HG02938 (cell line): ENCODE results near the gene CDHR2.
A peak's percentile ranks its signal among the peaks of the same experiment; 100 is the strongest.
"Not testable (repeated sequence)": the region's sequence is repeated elsewhere in the genome, so short reads cannot be mapped to it uniquely, and the experiment has no call there.

ENCODE experiments used
- ATAC-seq: cut with Tn5 transposase; IDR thresholded peaks from one replicate; pipeline ENCODE4 v1.9.1; 2021; ENCODE audit warnings: mild to moderate bottlenecking, moderate library complexity; ENCODE audit not compliant: unreplicated experiment

CDHR2 gene

DNA sequence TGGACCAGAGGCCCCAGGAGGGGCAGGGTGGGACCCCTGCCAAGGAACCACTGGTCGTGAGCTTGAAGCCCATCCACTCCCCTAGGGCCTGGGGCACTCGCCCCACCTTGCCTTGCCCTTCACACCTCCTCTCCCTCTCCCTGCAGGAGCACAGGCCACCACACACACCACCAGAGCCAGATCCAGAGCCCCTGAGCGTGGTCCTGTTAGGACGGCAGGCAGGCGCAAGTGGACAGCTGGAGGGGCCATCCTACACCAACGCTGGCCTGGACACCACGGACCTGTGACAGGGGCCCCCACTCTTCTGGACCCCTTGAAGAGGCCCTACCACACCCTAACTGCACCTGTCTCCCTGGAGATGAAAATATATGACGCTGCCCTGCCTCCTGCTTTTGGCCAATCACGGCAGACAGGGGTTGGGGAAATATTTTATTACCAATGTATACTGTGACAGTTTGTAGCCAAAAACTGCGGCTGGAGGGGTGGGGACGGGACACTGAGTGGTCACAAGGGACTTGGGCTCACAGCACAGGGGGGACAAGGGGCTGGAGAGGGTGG lies 46.3 kb downstream of the CDHR2 start:
- no peak for ATAC-seq

DNA sequence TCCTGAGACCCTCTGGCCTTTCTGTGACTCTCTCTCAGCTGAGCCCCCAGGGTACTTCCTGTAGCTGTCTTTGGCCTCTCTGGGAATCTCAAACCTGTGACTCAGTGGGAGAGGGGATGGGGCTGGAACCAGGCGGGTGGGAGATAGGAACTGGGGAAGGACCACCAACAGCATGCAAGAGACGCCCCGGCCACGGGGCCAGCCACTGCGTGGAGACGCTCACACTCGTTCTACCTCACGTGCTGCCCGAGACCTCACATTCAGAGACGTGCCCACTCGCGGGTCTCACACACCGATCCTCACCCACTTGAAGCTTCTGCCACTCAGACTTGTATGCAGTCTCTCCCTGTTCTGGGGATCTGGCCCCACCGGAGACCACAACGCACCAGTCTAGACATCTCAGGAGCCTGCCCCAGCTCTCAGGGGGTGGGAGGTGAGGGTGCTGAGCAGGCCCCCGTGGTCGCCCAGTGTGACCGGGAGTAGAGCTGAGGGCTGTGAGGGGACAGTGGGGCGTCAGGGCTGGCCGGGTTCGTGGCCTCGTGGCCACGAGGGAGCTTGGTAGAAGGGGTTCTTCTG lies 47.0 kb downstream of the CDHR2 start:
- no peak for ATAC-seq

DNA sequence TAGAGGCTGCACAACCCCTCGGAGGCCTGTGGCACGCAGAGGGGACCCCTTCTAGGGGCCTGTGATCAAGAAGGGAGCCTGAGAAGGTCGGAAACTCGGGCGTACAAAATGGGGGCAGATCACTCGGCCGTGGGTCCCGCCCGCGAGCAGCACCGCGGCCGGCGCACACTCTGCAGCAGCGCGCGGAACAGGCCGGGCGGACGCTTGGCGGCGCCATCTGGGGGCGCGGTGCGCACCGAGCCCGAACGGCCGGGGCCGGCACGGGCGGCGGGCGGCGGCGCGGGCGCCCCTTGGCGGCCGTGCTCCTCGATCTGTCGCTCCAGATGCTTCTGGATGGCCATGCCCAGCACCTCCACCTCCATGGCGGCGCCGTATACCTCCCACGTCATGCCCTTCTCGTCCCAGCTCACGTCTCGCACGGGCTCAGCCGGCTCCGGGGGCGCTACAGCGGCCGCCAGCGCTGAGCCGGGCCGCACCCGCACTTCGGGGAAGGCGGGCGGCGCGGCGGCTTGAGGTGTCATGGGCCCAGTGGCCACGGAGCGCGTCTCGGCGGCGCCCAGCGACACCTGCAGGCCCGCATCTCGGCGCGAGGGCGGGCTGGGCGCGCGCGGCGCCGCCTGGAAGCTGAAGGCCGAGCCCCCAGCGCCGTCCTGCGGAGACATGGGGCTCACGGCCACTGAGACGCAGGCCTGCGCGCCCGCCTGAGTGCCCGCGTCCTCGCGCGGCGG lies 47.7 kb downstream of the CDHR2 start:
- ATAC-seq = no peak

DNA sequence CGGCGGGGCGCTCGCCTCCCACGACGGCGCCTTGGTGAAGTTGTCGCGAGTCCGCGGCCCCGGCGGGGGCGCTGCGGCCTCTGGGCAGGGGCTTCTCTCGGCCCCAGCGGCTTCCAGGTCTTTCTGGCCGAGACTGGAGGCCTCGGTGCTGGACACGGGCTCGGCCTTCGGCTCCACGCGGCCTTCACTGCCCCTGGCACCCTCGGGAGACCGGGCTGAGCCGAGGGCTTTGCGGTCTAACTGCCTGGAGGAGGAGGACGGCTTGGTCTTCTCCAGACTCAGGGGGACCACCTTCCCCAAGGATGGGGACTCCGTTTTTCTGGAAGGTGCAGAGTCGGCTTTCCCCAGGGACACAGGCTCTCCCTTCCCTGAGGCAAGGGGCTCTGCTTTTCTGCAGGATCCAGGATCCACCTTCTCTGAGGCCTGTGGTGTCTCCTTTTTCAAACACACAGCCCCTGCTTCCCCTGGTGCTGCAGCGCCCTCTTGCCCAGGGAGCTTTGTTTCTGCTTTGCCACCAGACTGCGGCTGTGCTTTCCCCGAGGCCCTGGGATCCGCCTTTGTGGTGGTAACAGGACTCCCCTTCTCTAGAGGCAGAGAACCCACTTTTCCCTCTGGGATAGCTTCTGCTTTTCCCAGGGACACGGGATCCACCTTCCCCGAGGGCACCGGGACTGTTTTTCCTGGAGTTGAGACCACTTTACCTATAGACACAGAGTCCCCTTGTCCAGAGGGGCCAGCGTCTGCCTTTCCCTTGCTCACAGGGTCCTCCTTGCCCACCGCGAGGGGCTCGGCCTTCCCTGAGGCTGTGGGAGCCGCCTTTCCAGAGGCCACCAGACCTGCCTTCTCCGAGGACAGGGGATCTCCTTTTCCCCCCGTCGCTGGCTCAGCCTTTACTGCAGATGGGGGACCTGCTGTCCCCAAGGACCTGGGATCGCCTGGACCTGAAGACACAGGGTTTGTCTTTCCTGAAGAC lies 48.6 kb downstream of the CDHR2 start:
- ATAC-seq = no peak

DNA sequence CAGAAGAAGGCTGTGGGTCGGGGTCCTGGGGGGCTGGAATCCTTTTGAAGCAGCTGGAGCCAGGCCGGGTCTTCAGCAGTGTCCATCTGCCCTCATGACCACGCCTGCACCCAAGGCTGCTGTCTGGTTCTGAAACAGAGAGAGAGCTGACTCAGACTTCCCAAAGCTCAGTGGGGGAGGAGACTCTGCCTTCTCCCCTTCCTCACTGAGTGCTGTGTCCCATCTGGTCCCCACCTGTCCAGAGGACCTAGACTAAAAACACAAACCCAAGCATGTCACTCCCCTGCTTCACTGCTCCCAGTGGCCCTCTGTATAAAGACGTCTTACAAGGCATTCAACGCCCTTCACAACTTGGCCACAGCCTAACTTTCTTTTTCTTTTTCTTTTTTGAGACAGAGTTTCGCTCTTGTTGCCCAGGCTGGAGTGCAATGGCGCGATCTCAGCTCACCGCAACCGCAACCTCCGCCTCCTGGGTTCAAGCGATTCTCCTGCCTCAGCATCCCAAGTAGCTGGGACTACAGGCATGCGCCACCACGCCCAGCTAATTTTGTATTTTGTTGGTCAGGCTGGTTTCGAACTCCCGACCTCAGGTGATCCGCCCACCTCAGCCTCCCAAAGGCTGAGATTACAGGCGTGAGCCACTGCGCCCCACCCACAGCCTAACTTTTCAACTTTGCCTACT lies 50.7 kb downstream of the CDHR2 start:
- ATAC-seq = not testable (repeated sequence)

DNA sequence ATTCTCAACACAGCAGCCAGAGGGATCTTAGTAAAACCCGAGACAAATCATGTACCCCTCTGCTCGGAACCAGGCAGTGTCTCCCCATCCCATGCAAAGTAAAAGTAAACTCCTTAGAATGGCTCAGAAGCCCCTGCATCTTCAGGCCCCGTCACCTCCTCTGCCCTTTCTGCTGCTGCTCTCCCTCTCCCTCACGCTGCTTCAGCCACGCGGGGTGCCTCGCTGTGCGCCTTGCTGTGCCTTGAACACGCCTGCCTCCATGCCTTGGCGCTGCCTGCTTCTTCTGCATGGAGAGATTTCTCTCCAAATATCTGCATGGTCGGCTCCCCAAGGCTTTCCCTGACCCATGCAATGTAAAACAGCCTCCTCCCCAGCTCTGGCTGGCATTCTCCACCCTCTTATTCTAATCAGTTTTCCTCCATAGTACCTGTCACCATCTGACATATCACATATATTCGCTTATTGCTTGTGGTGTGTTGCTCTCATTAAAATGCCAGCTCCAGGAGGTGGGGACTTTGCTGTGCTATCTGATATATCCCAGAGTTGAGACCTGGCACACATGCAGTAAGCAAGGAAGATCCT lies 52.9 kb downstream of the CDHR2 start:
- ATAC-seq = no peak

DNA sequence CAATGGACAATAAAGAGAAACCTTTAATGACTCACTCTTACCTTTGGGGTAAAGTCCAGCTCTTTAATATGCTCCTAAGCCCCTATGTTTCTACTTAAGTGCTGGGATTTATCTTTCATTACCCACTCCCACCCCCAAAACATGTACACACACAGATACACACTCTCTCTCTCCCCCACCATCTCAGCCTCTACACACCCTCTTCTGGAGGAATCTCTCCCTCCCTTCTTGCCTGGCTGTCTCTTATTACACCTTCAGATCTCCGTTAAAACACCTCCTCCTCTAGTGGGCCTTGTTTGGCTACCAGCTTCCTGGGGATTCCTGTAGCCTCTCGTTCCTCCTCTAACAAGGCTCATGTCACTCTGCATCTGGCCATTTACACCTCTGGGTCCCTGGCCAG lies 53.9 kb downstream of the CDHR2 start:
- ATAC-seq = no peak

DNA sequence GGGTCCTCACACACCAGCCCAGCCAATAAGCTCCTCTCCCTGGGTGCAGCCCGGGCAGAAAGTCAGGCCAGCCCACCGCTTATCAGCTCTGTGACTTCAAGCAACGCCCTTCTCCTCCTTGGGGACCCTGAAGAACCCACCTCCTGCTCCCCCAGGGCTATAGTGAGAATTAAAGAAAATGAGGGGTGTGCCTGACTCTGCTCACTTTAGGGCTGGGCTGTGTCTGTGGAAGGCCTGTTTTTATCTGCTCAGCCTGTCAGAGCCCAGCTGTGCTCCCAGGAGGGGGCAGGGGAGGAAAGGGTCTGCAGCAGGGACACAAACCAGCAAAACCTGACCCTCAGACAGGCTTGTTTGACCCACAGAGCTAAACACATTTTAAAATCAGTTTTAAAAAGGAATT lies 56.9 kb downstream of the CDHR2 start:
- no peak for ATAC-seq

DNA sequence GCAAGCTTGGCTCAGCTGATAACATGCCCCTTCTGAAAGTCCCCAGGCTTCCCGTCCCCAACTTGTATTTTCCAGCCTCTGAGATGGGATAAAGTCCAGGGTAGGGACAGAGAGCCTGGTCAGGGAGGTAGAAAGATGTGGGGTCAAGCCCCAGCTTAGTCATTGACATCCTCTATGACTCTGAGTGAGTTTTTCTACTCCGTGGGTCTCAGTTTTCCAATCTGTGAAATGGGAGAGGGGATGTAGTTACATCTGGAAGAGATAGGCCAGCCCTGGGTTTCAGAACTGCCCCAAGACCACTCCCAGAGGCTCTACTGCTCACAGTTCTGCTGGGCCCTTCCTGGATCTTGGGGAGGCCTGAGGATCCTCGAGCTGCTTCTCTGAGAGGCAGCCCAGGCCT lies 57.7 kb downstream of the CDHR2 start:
- no peak for ATAC-seq

DNA sequence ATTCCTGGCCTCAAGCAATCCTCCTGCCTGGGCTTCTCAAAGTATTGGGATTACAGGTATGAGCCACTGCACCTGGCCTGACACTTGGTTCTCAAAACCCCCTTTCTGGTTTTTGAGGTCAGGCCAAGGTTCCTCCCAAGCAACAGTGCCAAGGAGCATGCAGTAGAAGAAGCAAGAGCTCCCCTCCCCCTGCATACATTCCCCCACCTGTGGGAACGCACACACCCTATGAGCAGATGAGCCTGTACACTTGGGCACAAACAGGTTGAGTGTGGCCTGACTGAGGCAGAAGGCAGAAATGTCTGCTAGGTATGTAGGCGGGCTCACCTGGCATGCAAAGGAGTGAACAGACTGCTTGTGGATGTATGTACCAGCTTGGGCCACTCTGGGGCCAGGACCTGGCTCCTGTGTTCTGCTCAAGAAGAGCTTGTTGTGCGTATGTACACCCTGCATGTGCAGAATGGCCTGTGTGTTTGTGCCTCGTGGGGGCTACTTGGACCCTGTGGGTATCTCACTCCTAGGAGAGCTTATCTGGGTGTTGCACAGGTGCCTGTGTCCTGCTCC lies 59.1 kb downstream of the CDHR2 start:
- ATAC-seq = no peak

DNA sequence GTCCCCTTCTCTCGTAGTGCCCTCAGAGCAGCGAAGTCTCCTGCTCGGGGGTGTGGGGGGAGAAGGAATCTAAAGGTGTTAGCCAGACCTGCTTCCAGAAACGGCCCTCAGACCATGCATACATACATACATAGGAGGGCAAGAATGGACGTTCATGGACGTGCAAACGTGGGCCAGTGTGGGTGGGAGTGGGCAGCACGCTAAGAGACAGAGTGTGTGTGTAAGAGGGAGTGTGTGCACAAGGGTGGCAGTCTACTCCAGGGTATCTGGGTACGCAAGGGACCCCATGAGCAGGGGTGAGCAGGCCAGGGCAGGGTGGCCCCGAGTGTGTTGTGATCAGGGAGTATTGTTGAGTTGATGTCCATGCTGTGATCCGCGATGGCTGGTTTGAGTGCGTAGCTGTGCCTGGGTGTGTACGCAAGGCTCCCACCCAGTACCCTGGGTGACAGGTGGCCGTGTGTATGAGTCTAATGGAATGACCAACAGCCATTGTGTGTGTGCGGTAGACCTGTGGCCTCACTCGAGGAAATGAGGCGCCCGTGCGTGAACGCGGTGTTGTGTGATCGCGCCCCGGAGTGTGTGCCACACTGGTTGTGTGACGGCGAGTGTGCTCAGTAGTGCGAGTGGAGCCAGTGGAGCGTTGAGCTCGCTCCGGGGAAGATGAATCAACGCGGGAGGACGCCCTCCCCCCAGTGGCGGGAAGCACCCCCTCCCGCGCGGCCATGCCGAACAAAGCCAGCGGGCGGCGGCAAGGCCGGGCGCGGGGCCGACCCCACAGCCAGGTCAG lies 60.0 kb downstream of the CDHR2 start:
- peak; percentile 11 for ATAC-seq

DNA sequence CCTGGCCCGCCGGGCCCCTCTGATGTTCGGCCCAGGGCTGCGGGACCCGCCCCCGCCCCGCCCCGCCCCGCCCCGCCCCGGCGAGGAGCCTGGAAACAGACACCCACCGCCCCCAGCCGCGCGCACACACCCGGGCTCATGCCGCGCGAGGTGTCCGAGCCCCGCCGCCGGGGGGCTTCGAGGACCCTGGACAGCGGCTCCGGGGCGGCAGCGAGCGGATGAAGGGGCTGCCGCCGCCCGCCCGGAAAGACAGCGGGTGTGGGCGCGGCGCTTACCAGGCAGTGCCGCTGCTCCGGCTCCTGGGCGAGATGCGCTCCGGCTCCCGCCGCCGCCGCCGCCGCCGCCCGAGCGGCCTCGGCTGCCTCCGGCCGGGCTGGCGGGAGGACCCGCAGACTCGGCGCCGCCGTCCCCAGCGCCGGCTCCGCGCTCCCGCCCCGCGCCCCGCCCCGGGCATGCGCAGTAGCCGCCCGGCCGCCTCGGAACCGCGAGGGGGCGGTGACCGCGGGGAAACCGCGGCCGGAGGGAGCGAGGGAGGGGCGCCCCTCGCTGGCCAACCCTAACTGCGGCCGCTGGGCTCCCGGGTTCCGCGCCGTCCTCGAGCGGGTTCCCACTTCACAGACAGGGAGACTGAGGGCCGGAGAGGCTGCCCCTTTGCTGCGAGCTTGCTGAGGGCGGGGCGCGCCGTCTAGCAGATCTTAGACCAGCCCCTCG lies 60.7 kb downstream of the CDHR2 start, which contains the start of gene GPRIN1:
GPRIN1 (minus strand) TSS at position 433 of the 711 bp plus-strand sequence. CDS start 10,322 bp downstream, outside the sequence.
- ATAC-seq = peak; percentile 60

DNA sequence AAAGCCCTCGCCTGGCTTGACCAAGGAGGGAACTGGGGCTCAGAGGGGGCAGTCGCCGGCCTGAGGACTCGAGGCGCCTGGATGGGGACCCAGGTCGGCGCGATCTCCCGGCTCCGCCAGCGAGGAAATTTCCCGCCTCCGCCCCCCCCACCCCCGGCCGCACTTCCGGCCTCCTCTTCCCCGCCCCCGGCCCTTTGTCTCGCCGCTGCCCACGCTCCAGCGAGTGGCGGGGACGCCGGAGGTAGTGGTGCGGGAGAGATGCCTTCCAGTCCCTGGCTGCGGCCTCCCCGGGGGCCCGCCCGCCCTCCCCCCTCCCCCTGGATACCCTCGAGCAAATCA lies 61.3 kb downstream of the CDHR2 start:
- peak; percentile 11 for ATAC-seq

DNA sequence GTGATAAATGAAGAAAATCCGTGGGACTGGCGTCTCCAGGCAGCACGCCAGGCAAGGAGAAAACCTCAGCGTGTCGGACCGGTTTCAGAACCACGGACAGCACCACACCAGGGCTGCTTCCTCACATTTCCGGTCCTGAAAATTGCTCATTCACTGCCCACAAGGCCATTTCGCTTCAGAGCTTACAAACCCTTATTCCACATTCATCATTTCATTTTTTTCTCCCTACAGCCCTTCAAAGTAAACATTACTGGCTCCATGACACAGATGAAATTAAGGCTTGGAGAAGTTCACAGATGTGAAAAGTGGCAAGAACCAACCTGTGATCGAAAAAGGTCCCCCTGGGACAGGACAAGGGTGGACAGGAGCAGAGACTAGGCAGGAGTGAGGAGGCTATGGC lies 62.3 kb downstream of the CDHR2 start:
- ATAC-seq = no peak

DNA sequence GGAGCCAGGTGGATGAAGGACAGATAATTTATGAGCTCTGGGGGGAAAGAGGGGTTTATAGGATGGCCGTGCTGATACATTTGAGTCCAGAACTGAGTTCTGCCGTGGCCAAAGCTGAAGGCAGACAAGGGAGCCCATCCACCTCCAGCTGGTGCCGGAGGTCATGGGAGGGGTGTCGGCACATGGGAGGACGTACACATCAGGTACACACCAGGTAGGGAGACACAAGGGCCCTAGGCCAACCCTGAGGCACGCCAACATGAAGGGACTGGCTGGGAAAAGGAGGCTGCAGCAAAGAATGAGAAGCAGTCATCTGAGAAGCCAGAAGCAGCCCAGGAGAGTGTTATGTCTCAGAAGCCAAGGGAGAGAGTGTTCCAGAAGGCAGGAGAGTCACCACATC lies 62.9 kb downstream of the CDHR2 start:
- ATAC-seq = no peak

DNA sequence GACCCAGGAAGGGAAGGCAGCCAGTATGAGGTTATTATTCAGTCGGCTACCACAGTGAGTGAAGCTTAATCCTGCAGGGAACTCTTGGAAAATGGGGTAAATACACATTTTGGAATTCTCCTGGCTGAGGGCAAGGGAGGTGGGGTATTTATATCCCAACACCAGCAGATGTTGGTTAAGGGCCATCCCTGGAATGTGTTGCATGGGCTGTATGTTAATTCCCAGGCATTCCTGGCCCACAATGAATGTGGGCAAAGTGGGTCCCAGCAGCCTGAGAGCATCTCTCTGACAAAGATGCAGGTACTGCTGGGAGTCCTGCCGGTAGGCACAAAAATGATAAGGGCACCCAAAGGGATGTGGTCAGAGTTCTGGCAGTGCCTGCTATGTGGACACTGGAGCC lies 63.7 kb downstream of the CDHR2 start:
- ATAC-seq = no peak

DNA sequence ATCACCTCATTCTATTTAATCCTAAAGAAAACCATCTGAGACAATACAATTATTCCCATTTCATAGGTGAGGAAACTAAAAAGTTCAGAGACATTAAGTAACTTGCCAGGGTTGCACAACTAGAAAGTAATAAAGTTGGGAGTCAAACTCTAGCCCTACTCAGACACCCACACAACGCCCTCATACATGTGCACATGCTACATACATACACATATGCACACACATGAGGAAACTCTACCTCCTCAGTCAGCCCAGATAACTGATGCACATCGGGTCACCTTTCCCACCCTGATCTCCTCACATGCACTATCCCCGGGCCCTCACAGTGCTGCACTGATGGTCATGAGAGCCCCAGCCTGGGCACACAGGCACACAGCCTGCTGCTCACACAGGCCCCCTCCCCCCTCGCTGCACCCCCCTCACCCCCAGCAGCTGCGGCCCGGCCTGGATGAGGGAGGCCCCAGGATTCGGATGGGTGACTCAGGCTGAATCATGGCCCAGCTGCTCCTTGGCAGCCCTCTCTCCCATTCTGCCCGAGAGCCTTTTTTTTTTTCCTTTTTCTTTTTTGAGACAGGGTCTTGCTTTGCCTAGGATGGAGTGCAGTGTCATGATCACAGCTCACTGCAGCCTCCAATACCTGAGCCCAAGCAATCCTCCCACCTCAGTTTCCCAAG lies 65.8 kb downstream of the CDHR2 start:
- ATAC-seq = no peak

DNA sequence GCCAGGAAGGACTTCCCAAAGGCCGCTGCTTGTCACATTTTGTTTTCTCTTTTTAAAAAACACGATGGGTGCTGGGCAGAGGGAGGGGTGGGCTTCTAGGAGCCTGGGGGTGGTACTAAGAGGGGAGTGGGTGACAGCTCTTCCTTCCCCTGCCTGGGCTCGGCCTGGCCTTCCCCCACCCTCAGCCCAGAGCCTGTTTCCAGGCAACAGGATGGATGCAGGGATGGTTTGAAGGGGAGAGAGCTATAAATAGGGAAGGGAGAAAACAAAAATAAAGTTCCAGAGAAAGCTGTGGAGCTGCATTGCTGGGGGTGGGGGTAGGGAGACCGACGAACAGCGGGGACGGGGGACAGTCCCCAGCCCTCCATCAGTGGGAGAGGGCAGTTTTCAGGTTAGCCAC lies 67.4 kb downstream of the CDHR2 start:
- no peak for ATAC-seq
